GM19025 (cell line): ENCODE data around the gene PRR11.
A peak's percentile ranks its signal among the peaks of the same experiment; 100 is the strongest.
"Not testable (repeated sequence)": the region's sequence is repeated elsewhere in the genome, so short reads cannot be mapped to it uniquely, and the experiment has no call there.

ENCODE experiments used
- ATAC-seq: cut with Tn5 transposase; IDR thresholded peaks from one replicate; pipeline ENCODE4 v1.9.1; 2021; ENCODE audit warnings: mild to moderate bottlenecking, low read depth, moderate library complexity; ENCODE audit not compliant: unreplicated experiment

Gene PRR11

GRCh38 chr17:59151006-59151405 is 4.5 kb upstream of the PRR11 start:
- ATAC-seq: no peak

GRCh38 chr17:59151591-59151990 is 4.0 kb upstream of the PRR11 start:
- no peak for ATAC-seq

GRCh38 chr17:59152925-59153324 is 2.6 kb upstream of the PRR11 start:
- ATAC-seq: no peak

GRCh38 chr17:59154292-59154720 is 1.2 kb upstream of the PRR11 start:
- ATAC-seq: no peak

- ATAC-seq: peak; percentile 78
These were observed 666 bp upstream of the PRR11 start, which contains the start of gene SKA2 for GRCh38 chr17:59154721-59155438. SKA2 (minus strand) TSS chr17:59155186; CDS start chr17:59155163, 23 bp downstream.

GRCh38 chr17:59160157-59161025 is 4.8 kb downstream of the PRR11 start:
- no peak for ATAC-seq

GRCh38 chr17:59161477-59161876 is 5.9 kb downstream of the PRR11 start:
- no peak for ATAC-seq

- no peak for ATAC-seq
These were observed 10.4 kb downstream of the PRR11 start for GRCh38 chr17:59165933-59166342.

GRCh38 chr17:59167571-59168001 is 12.0 kb downstream of the PRR11 start:
- no peak for ATAC-seq

- no peak for ATAC-seq
These were observed 17.0 kb downstream of the PRR11 start for GRCh38 chr17:59172436-59173004.

GRCh38 chr17:59174671-59175070 is 19.1 kb downstream of the PRR11 start:
- ATAC-seq: no peak

- ATAC-seq: no peak
These were observed 19.5 kb downstream of the PRR11 start for GRCh38 chr17:59175076-59175475.

- ATAC-seq: no peak
These were observed 22.9 kb downstream of the PRR11 start for GRCh38 chr17:59178266-59178985.

- ATAC-seq: not testable (repeated sequence)
These were observed 24.1 kb downstream of the PRR11 start for GRCh38 chr17:59179601-59180000.

- ATAC-seq: no peak
These were observed 25.1 kb downstream of the PRR11 start for GRCh38 chr17:59180626-59181025.

- no peak for ATAC-seq
These were observed 25.9 kb downstream of the PRR11 start for GRCh38 chr17:59181481-59181880.

GRCh38 chr17:59185997-59186396 is 30.5 kb downstream of the PRR11 start:
- no peak for ATAC-seq

- ATAC-seq: no peak
These were observed 31.3 kb downstream of the PRR11 start for GRCh38 chr17:59186850-59187249.

GRCh38 chr17:59190806-59191205 is 35.3 kb downstream of the PRR11 start:
- ATAC-seq: no peak

GRCh38 chr17:59193336-59193862 is 37.9 kb downstream of the PRR11 start:
- no peak for ATAC-seq
